Neural progenitor cell (in vitro differentiated cells): ENCODE data around the gene NEO1. TPM values are rescaled to one million over a fixed set of nuclear protein-coding genes. Genes with fewer than 3 reads are reported as not detected.

Source experiments
- DNase-seq: peaks from one replicate; pipeline ENCODE4 v3.0.0-alpha.2; 2016; ENCODE audit warnings: low spot score
- H2AFZ ChIP-seq: fragments of 200-600 bp; sonication (generic); replicated peaks from 2 replicates; pipeline ENCODE4 v1.6.1; 2016; ENCODE audit warnings: antibody characterized with exemption
- H3F3A ChIP-seq: fragments of 200-600 bp; sonication (generic); 2 replicates; pipeline ENCODE4 v1.6.1; 2016; ENCODE audit warnings: antibody characterized with exemption, low read depth
- H3K27ac ChIP-seq: fragments of 200-600 bp; sonication (generic); 2 replicates; pipeline ENCODE4 v1.5.1; 2016; ENCODE audit warnings: mild to moderate bottlenecking
- H3K27me3 ChIP-seq: fragments of 200-600 bp; sonication (generic); 2 replicates; pipeline ENCODE4 v1.6.1; 2016; ENCODE audit warnings: mild to moderate bottlenecking, moderate library complexity
- H3K36me3 ChIP-seq: fragments of 200-600 bp; sonication (generic); 2 replicates; pipeline ENCODE4 v1.5.1; 2016
- H3K4me1 ChIP-seq: fragments of 200-600 bp; sonication (generic); 2 replicates; pipeline ENCODE4 v1.6.1; 2016; ENCODE audit warnings: mixed run types
- H3K4me2 ChIP-seq: fragments of 200-600 bp; sonication (generic); 2 replicates; pipeline ENCODE4 v1.6.1; 2016
- H3K4me3 ChIP-seq: fragments of 200-600 bp; sonication (generic); 2 replicates; pipeline ENCODE4 v1.5.1; 2016
- H3K79me2 ChIP-seq: fragments of 200-600 bp; sonication (generic); 2 replicates; pipeline ENCODE4 v1.6.1; 2016; ENCODE audit warnings: low read depth
- H3K9ac ChIP-seq: fragments of 200-600 bp; sonication (generic); 2 replicates; pipeline ENCODE4 v1.6.1; 2016
- H3K9me3 ChIP-seq: fragments of 200-600 bp; sonication (generic); 2 replicates; pipeline ENCODE4 v1.5.1; 2016; ENCODE audit warnings: low read depth
- H4K20me1 ChIP-seq: fragments of 200-600 bp; sonication (generic); 2 replicates; pipeline ENCODE4 v1.6.1; 2016; ENCODE audit warnings: low read depth
- H3K27ac Mint-ChIP-seq: 3 replicates; pipeline ENCODE4 v1.8.0; 2021; ENCODE audit warnings: mixed read lengths
- H3K27me3 Mint-ChIP-seq: 2 replicates; pipeline ENCODE4 v1.8.0; 2022; ENCODE audit warnings: low read depth, mild to moderate bottlenecking, inconsistent platforms, moderate library complexity, mixed read lengths; ENCODE audit not compliant: insufficient read depth
- H3K36me3 Mint-ChIP-seq: 3 replicates; pipeline ENCODE4 v1.8.0; 2021; ENCODE audit warnings: mixed read lengths
- H3K4me1 Mint-ChIP-seq: 3 replicates; pipeline ENCODE4 v1.8.0; 2021; ENCODE audit warnings: mixed read lengths
- H3K4me3 Mint-ChIP-seq: 3 replicates; pipeline ENCODE4 v1.8.0; 2021; ENCODE audit warnings: mild to moderate bottlenecking, moderate library complexity, mixed read lengths
- H3K9me3 Mint-ChIP-seq: 3 replicates; pipeline ENCODE4 v1.8.0; 2020; ENCODE audit warnings: mixed read lengths
- CTCF ChIP-seq: fragments of 200-600 bp; sonication (generic); IDR thresholded peaks from 2 replicates; pipeline ENCODE4 v1.5.1; 2017; ENCODE audit warnings: antibody characterized with exemption, mild to moderate bottlenecking
- EZH2 ChIP-seq: fragments of 200-600 bp; sonication (generic); IDR thresholded peaks from 2 replicates; pipeline ENCODE4 v1.6.1; 2017; ENCODE audit warnings: antibody characterized with exemption, mild to moderate bottlenecking, moderate library complexity
- EZH2phosphoT487 ChIP-seq: fragments of 200-600 bp; sonication (generic); IDR thresholded peaks from 2 replicates; pipeline ENCODE4 v1.6.1; 2017; ENCODE audit warnings: antibody characterized with exemption
- total RNA-seq: library from RNA; depleted of rRNA; stranded (reverse); fragments of >200 nt; gene quantifications from 2 replicates; pipeline ENCODE4 v1.2.3, GENCODE V29; 2015; ENCODE audit warnings: low replicate concordance

The NEO1 gene
- total RNA-seq, 1 donor from 2014 or later = 77.9 TPM

DNA sequence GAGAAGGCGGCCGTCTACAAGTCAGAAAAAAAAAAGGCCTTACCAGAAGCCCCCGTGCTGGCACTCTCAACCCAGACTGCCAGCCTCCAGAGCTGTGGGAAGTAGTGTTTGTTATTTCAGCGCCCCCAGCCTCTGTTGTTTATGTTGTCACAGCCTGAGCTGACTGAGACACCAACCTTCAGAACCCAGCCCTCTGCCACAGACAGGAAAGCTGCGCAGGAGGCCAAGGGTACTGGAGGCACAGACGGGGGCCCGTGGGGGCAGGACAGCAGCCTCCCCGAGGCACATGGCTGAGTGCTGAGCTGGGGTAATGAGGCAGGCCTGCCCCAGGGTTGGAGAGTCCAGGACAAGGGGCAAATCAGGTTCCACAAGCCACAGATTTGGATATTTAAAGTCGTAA is 282.8 kb downstream of the NEO1 start:
- Histone ChIP-seq H3K9ac (no peak overlapping the region), H3K79me2 (no peaks in the 10 kb centered on the region), H3K27ac (no peak overlapping the region), H3K27me3 (no peaks in the 10 kb centered on the region), H3K4me1 (no peaks in the 10 kb centered on the region), H2AFZ (no peak overlapping the region), H3K36me3 (no peaks in the 10 kb centered on the region), H3F3A (no peaks in the 10 kb centered on the region), H3K4me3 (no peak overlapping the region), H3K4me2 (no peak overlapping the region), H3K9me3 (no peaks in the 10 kb centered on the region), H4K20me1 (no peaks in the 10 kb centered on the region)
- no peak for DNase-seq
- H3K27ac Mint-ChIP-seq = no peak overlapping the region
- H3K27me3 Mint-ChIP-seq = no peaks in the 10 kb centered on the region
- TF ChIP-seq EZH2phosphoT487 (no peak), CTCF (no peak), EZH2 (no peak)
- H3K4me3 Mint-ChIP-seq = no peak overlapping the region
- H3K9me3 Mint-ChIP-seq = no peaks in the 10 kb centered on the region
- H3K36me3 Mint-ChIP-seq = peaks cover 1% of the 10 kb centered on the region
- H3K4me1 Mint-ChIP-seq = peaks cover 3% of the 10 kb centered on the region

DNA sequence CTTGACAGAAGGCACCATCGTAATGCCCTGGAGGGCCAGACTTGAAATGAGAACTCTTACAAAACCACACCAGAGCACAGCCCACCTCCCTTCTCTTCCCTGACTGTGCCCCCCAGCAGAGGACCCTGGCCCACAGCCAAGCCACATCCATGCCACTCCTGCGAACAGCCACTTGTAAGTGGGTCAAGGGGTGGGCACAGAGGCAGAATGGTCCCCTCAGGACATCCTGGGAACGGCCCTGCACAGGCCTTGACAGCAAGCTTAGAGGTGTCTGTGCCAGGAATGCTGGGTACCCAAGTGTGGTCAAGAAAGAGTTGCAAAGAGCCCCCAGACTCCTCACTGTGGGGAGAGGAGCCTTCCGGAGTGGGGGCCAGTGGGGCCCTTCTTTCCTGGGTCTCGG is 283.2 kb downstream of the NEO1 start:
- H3K27me3 ChIP-seq = no peaks in the 10 kb centered on the region
- Mint-ChIP-seq H3K27me3 (no peaks in the 10 kb centered on the region), H3K4me3 (no peak overlapping the region), H3K27ac (no peak overlapping the region), H3K9me3 (no peaks in the 10 kb centered on the region), H3K4me1 (no peaks in the 10 kb centered on the region), H3K36me3 (peaks cover 3% of the 10 kb centered on the region)
- H3K9me3 ChIP-seq = no peaks in the 10 kb centered on the region
- H3K79me2 ChIP-seq = no peaks in the 10 kb centered on the region
- no peak for DNase-seq
- H3K9ac ChIP-seq = no peak overlapping the region
- no peak overlapping the region for H2AFZ ChIP-seq
- no peak for TF ChIP-seq EZH2phosphoT487
- TF ChIP-seq EZH2 = no peak
- TF ChIP-seq CTCF = no peak
- H3K4me3 ChIP-seq = no peak overlapping the region
- no peak overlapping the region for H3K4me2 ChIP-seq
- H4K20me1 ChIP-seq = no peaks in the 10 kb centered on the region
- no peak overlapping the region for H3K27ac ChIP-seq
- H3K4me1 ChIP-seq = no peaks in the 10 kb centered on the region
- no peaks in the 10 kb centered on the region for H3F3A ChIP-seq
- H3K36me3 ChIP-seq = no peaks in the 10 kb centered on the region

- Mint-ChIP-seq H3K27me3 (no peaks in the 10 kb centered on the region), H3K4me1 (no peaks in the 10 kb centered on the region), H3K36me3 (peaks cover 5% of the 10 kb centered on the region), H3K9me3 (no peaks in the 10 kb centered on the region), H3K4me3 (no peak overlapping the region), H3K27ac (no peak overlapping the region)
- Histone ChIP-seq H3K27me3 (no peaks in the 10 kb centered on the region), H3K4me1 (no peaks in the 10 kb centered on the region), H3F3A (no peaks in the 10 kb centered on the region), H3K4me3 (no peak overlapping the region), H3K9ac (no peak overlapping the region), H3K79me2 (no peaks in the 10 kb centered on the region), H3K9me3 (no peaks in the 10 kb centered on the region), H2AFZ (no peak overlapping the region), H3K27ac (no peak overlapping the region), H3K36me3 (no peaks in the 10 kb centered on the region), H4K20me1 (no peaks in the 10 kb centered on the region), H3K4me2 (no peak overlapping the region)
- TF ChIP-seq EZH2 = no peak
- no peak for TF ChIP-seq EZH2phosphoT487
- TF ChIP-seq CTCF = no peak
- DNase-seq = no peak
These were observed 284.5 kb downstream of the NEO1 start for GRCh38 chr15:73336756-73337155.

DNA sequence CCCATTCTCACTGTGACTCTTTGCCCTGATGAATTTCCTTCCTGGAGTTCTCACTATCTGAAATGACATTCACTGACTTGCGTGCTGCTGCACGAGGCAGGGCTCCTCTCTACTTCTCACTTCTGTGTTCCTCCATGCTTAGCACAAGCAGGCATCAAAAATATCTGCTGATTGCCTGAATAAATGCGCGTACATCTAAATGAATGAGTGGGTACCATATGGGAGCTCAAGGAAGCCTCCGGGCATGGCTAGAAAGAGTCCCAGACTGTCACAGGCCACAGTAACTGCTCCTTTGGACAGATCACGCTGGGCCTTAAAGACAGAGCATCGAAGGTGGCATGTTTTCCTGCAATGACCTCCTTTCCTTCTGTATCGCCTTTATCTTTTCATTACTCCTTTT is 284.9 kb downstream of the NEO1 start:
- H3K27ac Mint-ChIP-seq = no peak overlapping the region
- no peaks in the 10 kb centered on the region for H3K36me3 ChIP-seq

More for the DNA sequence above, 284.9 kb downstream of the NEO1 start:
- Histone ChIP-seq H3F3A (no peaks in the 10 kb centered on the region), H3K4me1 (no peaks in the 10 kb centered on the region), H2AFZ (no peak overlapping the region), H3K9ac (no peak overlapping the region), H3K4me2 (no peak overlapping the region), H3K4me3 (no peak overlapping the region), H3K9me3 (no peaks in the 10 kb centered on the region), H4K20me1 (no peaks in the 10 kb centered on the region), H3K27me3 (no peaks in the 10 kb centered on the region), H3K79me2 (no peaks in the 10 kb centered on the region), H3K27ac (no peak overlapping the region)
- Mint-ChIP-seq H3K4me1 (no peaks in the 10 kb centered on the region), H3K36me3 (peaks cover 5% of the 10 kb centered on the region), H3K9me3 (no peaks in the 10 kb centered on the region), H3K27me3 (no peaks in the 10 kb centered on the region), H3K4me3 (no peak overlapping the region)
- TF ChIP-seq EZH2 (no peak), EZH2phosphoT487 (no peak), CTCF (no peak)
- DNase-seq = no peak
